Activated T-helper 1 cell treated with anti-CD3 and anti-CD28 coated beads, Interleukin-12 subunit alpha, Interleukin-12 subunit beta, Interleukin-2, Interleukin-4 antibody, amounts not matched to agents 30 ng/mL and 10 ng/mL and 1 ng/mL, durations not matched to agents 14 hours and 24 hours and 36 hours (primary cell): ENCODE measurements around the gene LIN37. TPM values are rescaled to one million over a fixed set of nuclear protein-coding genes. Genes with fewer than 3 reads are reported as not detected.

Experiments
- DNase-seq: peaks from one replicate; pipeline ENCODE4 v3.0.0; 2021; ENCODE audit warnings: low spot score
- H3K27ac Mint-ChIP-seq: one replicate; pipeline ENCODE4 v1.8.0; 2021; ENCODE audit warnings: mild to moderate bottlenecking, mixed read lengths
- H3K27me3 Mint-ChIP-seq: one replicate; pipeline ENCODE4 v1.8.0; 2022; ENCODE audit warnings: mild to moderate bottlenecking, moderate library complexity, mixed read lengths; ENCODE audit not compliant: insufficient read depth
- H3K36me3 Mint-ChIP-seq: one replicate; pipeline ENCODE4 v1.8.0; 2021; ENCODE audit warnings: low read depth, mixed read lengths
- H3K4me1 Mint-ChIP-seq: one replicate; pipeline ENCODE4 v1.8.0; 2021; ENCODE audit warnings: low read depth, mixed read lengths
- H3K4me3 Mint-ChIP-seq: one replicate; pipeline ENCODE4 v1.8.0; 2021; ENCODE audit warnings: mild to moderate bottlenecking, moderate library complexity, mixed read lengths
- H3K9me3 Mint-ChIP-seq: one replicate; pipeline ENCODE4 v1.8.0; 2021; ENCODE audit warnings: mixed read lengths
- intact Hi-C: fragments of 100-400 bp; cut with micrococcal nuclease; formaldehyde crosslinking; loops from one replicate; pipeline ENCODE4 v1.15.1; 2024
- total RNA-seq: library from RNA; stranded (reverse); gene quantifications from 2 replicates; pipeline ENCODE4 v1.2.3, GENCODE V29; 2022

The LIN37 gene, protein sequence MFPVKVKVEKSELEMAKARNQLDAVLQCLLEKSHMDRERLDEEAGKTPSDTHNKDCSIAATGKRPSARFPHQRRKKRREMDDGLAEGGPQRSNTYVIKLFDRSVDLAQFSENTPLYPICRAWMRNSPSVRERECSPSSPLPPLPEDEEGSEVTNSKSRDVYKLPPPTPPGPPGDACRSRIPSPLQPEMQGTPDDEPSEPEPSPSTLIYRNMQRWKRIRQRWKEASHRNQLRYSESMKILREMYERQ
- 9.3 and 9.8 TPM in 2 replicates for total RNA-seq

DNA sequence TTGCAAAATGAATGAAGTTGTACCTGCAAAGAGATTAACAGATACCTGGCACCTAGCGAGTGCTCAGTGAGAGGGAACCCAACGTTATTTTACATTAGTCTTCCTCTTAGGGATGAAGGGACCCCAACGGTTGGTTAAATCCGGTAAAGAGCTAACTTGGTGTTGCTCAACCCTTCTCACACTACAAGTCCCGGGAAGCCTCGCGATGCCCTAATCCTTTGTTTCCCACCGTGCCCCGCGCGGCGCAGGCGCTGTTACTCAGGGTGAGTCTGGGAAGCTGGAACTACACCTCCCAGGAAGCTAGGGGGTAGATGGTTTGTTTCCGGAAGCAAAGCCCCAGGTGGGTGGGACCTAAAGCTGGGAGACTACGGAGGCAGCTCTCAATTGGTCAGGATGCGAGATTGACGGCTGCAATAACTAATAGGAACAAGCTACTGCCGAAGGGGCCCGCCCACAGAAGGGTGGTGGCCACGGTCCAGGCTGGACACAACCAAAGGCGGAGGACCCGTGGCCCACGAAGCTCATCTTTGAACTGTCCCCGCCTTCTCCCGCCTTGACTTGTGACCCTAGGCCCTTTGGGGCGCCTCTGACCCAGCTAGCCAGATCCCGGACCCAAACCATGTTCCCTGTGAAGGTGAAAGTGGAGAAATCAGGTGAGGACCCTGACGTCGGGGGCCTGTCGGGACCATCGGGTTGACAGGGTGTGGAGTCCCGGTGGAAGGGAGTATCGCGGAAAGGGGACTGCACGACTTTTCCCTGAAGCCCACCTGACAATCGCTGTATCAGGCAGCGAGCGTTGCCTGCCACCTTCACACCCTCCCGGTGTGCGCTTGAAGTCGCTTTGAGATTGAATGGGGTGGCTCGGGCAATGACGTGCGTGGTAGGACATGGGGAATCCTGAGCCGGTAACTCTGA, at the start of gene LIN37:
TSS of gene LIN37 (plus strand) at position 471 of the 915 bp plus-strand sequence. CDS start at position 620, 149 bp downstream.
- Mint-ChIP-seq H3K4me1 (peaks cover 43% of the 10 kb centered on the region), H3K9me3 (no peaks in the 10 kb centered on the region), H3K27me3 (peaks cover 2% of the 10 kb centered on the region), H3K4me3 (peak within 1 kb of the TSS; percentile 97), H3K27ac (peak within 1 kb of the TSS; percentile 89), H3K36me3 (peaks cover 8% of the 10 kb centered on the region)
- DNase-seq = peak; percentile 99
- intact Hi-C loops = loop anchor here (1.0 to 10.0 kb wide), 8 partner anchors 8 to 594 kb away; partner anchors contain the start of genes ARHGAP33, COX6B1, FXYD5 and POLR2I

DNA sequence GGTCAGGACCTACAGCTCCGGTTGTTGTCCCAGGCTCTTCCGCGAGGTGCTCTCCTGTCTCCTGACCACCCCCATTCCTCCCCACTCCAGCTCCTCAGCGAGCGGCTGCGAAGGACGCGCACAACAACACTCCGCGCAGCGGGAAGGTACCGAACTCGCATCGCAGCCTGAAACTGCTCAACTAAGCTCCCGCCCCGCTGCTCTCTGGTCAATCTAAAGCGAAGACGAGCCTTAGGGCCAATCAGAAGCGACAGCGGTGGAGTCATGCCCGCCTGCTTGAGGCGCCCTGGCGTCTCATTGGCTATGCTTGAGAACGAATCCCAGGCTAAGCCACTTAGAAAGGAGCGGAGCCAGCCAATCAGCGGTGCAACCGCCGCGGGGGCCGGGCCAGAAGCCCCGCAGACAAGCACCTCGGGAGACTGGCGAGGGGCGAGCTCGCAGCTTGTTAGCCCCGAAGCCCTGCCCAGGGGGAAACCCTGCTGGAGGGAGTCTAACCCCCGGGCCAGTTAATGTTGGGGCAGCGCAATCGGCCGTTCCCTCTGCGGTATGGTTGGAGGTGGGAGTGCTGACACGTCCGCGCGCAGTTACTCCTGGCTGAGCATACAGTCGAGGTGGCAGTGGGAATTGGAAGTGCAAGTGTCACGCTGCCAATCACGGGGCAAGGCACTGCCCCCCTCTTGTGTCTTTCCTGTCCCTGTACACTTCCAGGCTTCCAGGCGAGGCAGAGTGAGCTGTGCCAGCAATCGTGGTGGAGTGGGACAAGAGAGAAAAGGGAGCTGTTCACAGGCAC, 46.0 kb upstream of the LIN37 start:
- Mint-ChIP-seq H3K4me3 (peak overlapping the region; percentile 95), H3K27me3 (no peaks in the 10 kb centered on the region), H3K9me3 (no peaks in the 10 kb centered on the region), H3K36me3 (peaks cover 2% of the 10 kb centered on the region), H3K27ac (peak overlapping the region; percentile 97), H3K4me1 (peaks cover 18% of the 10 kb centered on the region)
- DNase-seq = peak; percentile 93
- intact Hi-C loops = loop anchor here (1.0 to 2.0 kb wide), 7 partner anchors 8 to 293 kb away; partner anchors contain the start of genes LIN37, PROSER3 and SDHAF1

- intact Hi-C loops = loop anchor here (2.0 kb wide), 2 partner anchors 55 to 59 kb away; partner anchors contain the start of gene PROSER3
- no peak overlapping the region for H3K4me3 Mint-ChIP-seq
Observed at GRCh38 chr19:35703343-35703742, 45.0 kb upstream of the LIN37 start.

DNA sequence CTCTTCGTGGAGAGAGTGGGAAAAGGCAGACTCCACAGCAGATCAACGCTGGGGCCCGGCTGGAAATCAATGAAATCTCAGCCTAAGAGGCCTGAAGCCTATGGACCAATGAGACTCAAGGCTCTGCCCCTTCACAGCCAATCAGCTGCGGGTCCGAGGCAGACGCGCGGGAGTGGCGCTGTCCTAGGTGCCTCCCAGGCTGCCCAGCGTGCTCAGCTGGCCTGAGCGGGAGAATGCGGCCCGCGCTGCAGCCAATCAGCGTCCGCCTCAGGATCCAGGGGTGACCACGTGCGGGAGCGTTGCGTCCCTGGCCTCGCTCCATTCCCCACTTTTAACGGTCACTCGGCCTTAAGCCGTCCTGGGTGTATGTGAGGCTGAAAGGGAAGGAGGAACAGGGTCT, 44.2 kb upstream of the LIN37 start, which contains the start of gene ZBTB32:
TSS of gene ZBTB32 (plus strand) at position 341 of the 400 bp plus-strand sequence. CDS start 10,069 bp downstream, outside the sequence.
- Mint-ChIP-seq H3K4me1 (peaks cover 11% of the 10 kb centered on the region), H3K27ac (no peak within 1 kb of the TSS), H3K36me3 (peaks cover 2% of the 10 kb centered on the region), H3K27me3 (no peaks in the 10 kb centered on the region), H3K9me3 (no peaks in the 10 kb centered on the region), H3K4me3 (no peak within 1 kb of the TSS)
- no peak for DNase-seq
- intact Hi-C loops = no loop called here

More at GRCh38 chr19:35703343-35703742, 45.0 kb upstream of the LIN37 start:
- Mint-ChIP-seq H3K27me3 (no peaks in the 10 kb centered on the region), H3K9me3 (no peaks in the 10 kb centered on the region), H3K27ac (no peak overlapping the region), H3K36me3 (peaks cover 2% of the 10 kb centered on the region), H3K4me1 (peaks cover 17% of the 10 kb centered on the region)
- DNase-seq = no peak

- peaks cover 30% of the 10 kb centered on the region for H3K4me1 Mint-ChIP-seq
- H3K36me3 Mint-ChIP-seq = peaks cover 2% of the 10 kb centered on the region
- H3K27me3 Mint-ChIP-seq = no peaks in the 10 kb centered on the region
- no peak for DNase-seq
- no peaks in the 10 kb centered on the region for H3K9me3 Mint-ChIP-seq
- intact Hi-C loops = no loop called here
- H3K4me3 Mint-ChIP-seq = no peak overlapping the region
- no peak overlapping the region for H3K27ac Mint-ChIP-seq
Observed at GRCh38 chr19:35708391-35708790, 40.0 kb upstream of the LIN37 start.

DNA sequence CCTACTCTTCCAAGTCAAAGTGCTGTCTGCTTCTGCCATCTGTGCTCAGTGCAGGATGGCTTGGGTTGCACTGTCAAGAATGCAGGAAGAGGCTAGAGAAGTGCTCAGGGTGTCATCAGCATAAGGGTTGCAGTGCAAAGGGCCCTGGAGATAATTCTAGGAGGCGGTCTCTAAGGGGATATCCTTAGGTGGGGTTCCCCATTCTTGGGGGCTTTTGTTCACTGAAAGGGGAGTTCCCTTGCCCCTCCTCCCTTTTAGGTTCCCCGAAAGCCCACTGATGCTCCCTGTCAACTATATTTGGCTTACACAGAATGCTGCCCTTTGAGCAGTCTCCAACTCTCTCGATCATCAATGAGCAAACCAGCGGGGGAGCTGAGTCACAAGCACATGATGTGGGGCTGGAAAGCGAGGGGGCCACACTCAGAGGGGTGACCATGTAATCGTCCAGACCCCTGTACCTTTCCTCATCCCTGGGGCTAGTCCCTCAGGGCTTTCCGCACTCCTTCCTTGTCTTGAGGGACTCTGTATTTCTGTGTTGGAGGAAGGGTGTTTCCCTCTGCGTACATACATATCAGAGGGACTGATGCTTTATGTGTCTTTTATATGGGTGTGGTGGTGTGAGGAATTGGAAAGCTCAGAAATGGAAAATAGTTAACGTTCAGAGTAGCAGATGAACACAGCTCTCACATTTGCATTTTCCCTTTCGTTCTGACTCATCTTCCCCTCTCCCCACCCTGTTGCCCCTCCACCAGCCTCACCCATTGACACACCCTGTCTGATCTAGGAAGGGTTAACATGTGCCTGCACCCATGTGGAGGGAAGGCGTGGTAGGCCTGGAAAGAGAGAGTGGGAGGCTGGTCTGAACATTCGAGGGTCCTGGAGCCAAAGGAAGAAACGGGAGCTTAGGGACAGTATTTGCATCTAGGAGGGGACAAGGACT, 37.3 kb upstream of the LIN37 start:
- peak; percentile 63 for DNase-seq
- Mint-ChIP-seq H3K36me3 (peaks cover 18% of the 10 kb centered on the region), H3K9me3 (no peaks in the 10 kb centered on the region), H3K27me3 (no peaks in the 10 kb centered on the region), H3K4me1 (peaks cover 46% of the 10 kb centered on the region), H3K4me3 (peak overlapping the region; percentile 63), H3K27ac (peak overlapping the region; percentile 95)
- intact Hi-C loops = loop anchor here (1.0 to 2.0 kb wide), 3 partner anchors 9 to 188 kb away; no protein-coding TSS in a partner anchor

DNA sequence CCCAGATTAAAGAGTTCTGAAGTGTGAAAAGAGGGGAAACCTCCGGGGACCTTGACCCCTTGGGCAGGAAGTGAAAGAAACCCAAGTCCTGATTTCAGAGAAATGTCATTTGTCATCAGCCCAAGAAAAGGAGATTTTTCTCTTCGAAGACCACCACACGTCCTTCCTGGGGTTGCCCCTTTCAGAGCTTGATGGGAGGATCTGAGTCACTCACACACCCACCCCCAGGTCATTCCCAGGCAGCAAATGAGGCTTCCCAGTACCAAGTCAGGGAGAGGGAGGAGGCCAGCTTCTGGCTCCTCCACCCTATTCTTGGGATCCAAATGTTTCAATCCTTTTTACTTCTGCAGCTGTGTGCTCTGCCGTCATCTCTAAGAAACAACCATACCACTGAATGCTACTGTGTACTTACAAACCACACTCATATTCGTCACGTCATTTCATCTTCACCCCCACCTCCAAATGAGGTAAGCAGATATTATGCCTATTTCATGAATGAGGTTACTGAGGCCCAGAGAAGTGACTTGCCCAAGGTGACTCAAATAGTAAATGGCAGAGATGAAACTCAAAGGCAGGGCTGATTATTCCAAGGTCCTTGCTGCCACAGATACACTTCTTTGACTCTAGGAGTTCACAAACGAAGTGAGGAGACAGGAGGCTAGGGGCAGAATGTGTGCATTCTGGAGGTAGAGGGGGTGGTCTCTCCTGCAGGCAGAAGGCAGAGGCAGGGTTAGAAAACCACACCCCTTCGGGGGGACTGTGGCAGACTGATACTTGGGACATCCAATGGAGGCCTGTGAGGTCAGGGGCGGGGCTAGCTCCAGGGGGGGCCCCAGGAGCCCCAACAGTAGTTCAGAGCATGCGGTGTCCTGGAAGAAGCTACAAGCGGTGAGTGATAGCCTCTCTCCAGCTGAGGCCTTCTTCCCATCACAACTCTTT, 35.5 kb upstream of the LIN37 start:
- H3K4me3 Mint-ChIP-seq = peak overlapping the region; percentile 99
- no peaks in the 10 kb centered on the region for H3K27me3 Mint-ChIP-seq
- H3K36me3 Mint-ChIP-seq = peaks cover 25% of the 10 kb centered on the region
- peaks cover 53% of the 10 kb centered on the region for H3K4me1 Mint-ChIP-seq
- peak overlapping the region; percentile 95 for H3K27ac Mint-ChIP-seq
- DNase-seq = peak; percentile 64
- intact Hi-C loops = loop anchor here (1.0 kb wide), 1 partner anchor 218 kb away; no protein-coding TSS in a partner anchor
- H3K9me3 Mint-ChIP-seq = no peaks in the 10 kb centered on the region

DNA sequence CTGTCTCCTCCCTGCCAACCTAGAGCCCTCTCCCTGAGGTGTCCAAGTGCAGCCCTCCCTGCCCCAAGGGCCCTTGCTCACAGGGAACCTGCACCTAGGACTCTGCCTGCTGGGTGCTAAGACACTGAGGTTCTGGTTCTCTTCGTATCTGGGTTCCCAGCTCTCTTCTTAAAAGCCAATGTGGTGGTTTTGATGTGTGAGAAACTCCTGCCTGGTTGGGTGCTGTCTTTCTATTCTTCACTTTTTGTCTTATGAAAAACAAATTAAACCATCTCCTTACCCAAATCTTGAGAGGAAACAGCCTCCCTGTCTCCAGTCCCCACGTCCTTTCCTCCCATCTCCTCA, 34.9 kb upstream of the LIN37 start:
- Mint-ChIP-seq H3K9me3 (no peaks in the 10 kb centered on the region), H3K27ac (peak overlapping the region; percentile 95), H3K36me3 (peaks cover 25% of the 10 kb centered on the region), H3K4me1 (peaks cover 53% of the 10 kb centered on the region), H3K27me3 (no peaks in the 10 kb centered on the region), H3K4me3 (peak overlapping the region; percentile 99)
- intact Hi-C loops = loop anchor here (1.0 kb wide), 1 partner anchor 218 kb away; no protein-coding TSS in a partner anchor
- no peak for DNase-seq

DNA sequence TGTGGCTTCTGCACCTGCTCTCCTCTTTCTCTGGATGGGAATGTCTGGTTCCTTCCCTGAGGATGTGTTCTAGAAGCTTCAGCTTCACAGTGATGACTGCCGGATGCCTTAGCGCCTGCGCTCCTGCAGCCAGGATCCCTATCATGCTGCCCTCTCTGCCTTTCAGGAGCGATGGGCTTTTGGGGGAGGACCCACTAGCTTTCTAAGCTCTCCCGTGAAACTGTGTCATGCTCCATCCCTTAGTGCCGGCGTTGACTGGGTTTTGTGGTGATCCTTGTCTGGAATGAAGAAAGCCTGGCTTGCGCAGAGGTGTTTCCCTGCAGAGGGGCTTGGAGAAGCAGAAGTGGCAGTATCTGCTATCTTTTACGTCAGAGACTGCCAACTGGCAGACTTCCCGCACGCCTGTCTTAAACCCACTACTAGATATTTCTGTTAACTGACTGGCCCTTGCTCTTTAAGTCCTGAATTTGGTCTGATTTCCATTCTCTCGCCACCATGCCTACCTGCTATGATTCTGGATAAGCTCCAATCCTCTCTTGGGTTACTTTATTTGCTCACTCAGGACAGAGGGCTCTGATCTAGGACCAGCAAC, 34.4 kb upstream of the LIN37 start:
- DNase-seq = no peak
- intact Hi-C loops = loop anchor here (1.0 kb wide), 1 partner anchor 217 kb away; no protein-coding TSS in a partner anchor
- Mint-ChIP-seq H3K4me1 (peaks cover 57% of the 10 kb centered on the region), H3K4me3 (peak overlapping the region; percentile 99), H3K36me3 (peaks cover 25% of the 10 kb centered on the region), H3K27ac (peak overlapping the region; percentile 95), H3K27me3 (no peaks in the 10 kb centered on the region), H3K9me3 (no peaks in the 10 kb centered on the region)

- H3K9me3 Mint-ChIP-seq = no peaks in the 10 kb centered on the region
- no peaks in the 10 kb centered on the region for H3K27me3 Mint-ChIP-seq
- H3K36me3 Mint-ChIP-seq = peaks cover 28% of the 10 kb centered on the region
- H3K4me3 Mint-ChIP-seq = peak overlapping the region; percentile 99
- peak overlapping the region; percentile 95 for H3K27ac Mint-ChIP-seq
- no peak for DNase-seq
- H3K4me1 Mint-ChIP-seq = peaks cover 64% of the 10 kb centered on the region
- intact Hi-C loops = loop anchor here (5.0 kb wide), 2 partner anchors 167 to 298 kb away; partner anchors contain the start of genes ALKBH6 and TMEM147
Observed at GRCh38 chr19:35714601-35715354, 33.6 kb upstream of the LIN37 start.
